Activated CD4-positive, alpha-beta T cell treated with anti-CD3 and anti-CD28 coated beads, Interleukin-2, amount 50 U/mL, for 4 hours (primary cell): Measurements from ENCODE around the gene PCSK2.

Experiments used
- DNase-seq, 2 experiments: peaks; one replicate each; pipeline ENCODE4 v3.0.0-alpha.2; 2020

Gene PCSK2

GRCh38 chr20:17262786-17263185, 35.9 kb downstream of the PCSK2 start:
- DNase-seq, result no peak

DNA sequence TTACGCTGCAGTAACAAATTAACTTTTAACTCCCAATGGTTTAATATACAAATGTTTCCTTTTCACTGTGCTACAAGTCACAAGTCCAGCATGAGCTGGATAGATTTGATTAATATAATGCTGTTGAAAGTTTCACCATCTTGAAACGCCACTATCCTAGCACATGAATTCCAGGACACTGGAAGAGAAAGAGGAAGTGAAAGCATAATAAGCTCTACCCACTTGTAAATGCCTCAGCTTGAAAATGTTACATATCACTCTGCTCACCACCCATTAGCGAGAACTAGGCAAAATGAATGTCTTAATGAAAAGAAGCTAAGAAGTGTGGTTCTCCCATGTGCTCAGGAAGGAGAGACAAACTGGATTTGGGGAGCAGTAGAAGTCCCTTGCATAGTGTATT, 46.9 kb downstream of the PCSK2 start:
- no peak for DNase-seq

DNA sequence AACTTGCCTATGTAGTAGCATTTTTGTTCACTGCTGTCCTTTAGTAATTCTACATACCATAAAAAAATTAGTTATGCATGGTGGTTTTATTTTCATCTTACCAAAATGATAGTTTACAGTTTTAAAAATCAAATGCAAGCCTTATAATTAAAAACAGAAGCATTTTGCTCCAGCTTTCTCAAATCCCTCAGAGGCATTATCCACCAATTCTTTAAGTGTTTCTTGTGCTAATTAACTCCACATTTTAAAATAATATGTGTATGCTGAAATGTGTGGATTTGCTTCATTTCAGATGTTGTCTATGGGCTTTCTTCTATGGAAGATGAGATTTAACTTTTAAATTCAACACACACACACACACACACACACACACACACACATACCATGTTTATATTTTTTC, 49.3 kb downstream of the PCSK2 start:
- no peak for DNase-seq

- DNase-seq, result no peak
Observed at GRCh38 chr20:17281478-17281877, 54.6 kb downstream of the PCSK2 start.

GRCh38 chr20:17282501-17282900, 55.7 kb downstream of the PCSK2 start:
- DNase-seq, result no peak

- DNase-seq, result no peak
Observed at GRCh38 chr20:17287503-17287902, 60.7 kb downstream of the PCSK2 start.

DNA sequence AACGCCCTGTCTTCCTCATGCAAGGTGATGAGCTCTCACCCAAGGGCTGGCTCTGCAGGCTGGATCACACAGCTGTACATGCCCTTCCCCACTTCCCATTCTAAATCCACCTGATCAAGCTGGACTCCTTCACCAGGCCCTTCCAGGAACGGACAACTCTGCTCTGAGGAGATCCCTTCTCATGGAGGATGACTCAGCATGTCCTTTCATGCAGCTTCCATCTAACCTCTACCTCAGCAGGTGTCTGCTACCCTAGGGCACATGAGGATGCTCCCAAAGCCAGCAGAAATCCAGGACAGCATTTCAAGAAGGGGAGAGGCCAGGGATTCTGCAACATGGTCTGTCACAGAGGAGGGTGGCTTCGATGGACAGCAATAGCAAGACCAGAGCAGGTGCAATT, 61.2 kb downstream of the PCSK2 start:
- DNase-seq, result no peak

- DNase-seq, result no peak
Observed at GRCh38 chr20:17295151-17295726, 68.4 kb downstream of the PCSK2 start.

DNA sequence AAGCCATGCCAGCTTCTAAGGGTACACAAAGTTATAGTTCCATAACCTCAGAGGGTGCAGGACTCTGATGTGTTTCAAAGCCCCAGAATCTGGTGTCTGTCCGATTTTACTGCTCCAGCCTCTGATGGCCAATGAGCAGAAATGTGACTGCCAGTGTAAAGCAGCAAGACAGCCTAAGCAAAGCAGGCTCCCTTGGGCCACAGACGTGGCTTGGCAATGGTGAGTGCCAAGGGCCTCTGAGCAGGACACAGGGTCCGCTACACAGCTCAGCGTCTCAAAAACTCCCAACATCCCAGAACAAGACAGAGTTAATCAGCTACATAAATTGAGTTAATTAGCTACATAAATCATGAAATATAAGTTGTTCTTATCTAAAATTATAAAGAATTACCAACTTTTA, 69.2 kb downstream of the PCSK2 start:
- no peak for DNase-seq

DNA sequence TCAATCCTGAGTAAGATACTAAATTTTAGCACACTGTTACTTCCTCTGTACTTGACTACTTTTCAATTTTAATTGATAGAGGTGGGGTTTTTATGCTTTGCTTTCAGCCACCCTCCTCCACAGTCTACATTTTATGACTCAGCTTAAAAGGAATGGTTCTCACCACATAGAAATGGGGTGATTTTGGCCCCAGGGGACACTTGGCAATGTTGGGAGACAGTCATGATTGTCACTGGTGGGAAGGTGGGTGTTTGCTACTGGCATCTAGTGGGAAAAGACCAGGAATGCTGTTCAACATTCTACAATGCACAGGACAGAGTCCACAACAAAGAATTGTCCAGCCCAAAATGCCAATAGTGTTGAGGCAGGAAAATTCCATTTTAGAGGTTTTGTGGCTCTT, 71.3 kb downstream of the PCSK2 start:
- DNase-seq, result no peak

GRCh38 chr20:17298751-17299150, 71.9 kb downstream of the PCSK2 start:
- no peak for DNase-seq

GRCh38 chr20:17300113-17300512, 73.3 kb downstream of the PCSK2 start:
- DNase-seq, result no peak

GRCh38 chr20:17304774-17305173, 77.9 kb downstream of the PCSK2 start:
- no peak for DNase-seq

- no peak for DNase-seq
Observed at GRCh38 chr20:17306427-17306826, 79.6 kb downstream of the PCSK2 start.

DNA sequence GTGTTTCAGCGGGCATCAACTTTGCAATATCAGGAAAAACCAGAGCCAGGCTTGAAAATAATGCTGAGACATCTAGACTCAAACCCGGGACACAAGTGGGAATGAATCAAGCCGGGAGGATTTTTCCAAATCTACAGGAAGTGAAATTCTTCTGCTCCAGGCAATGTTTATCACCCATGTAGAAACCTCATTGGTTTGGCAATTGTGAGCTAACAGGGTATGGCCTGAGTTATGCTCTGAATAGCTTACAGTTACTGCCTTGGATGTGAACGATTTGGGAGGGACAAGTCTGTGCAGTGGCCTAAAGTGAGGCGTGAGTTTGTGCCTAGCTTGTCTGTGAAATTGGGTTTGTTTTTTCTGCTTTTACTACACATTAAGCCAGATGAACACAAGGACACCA, 87.4 kb downstream of the PCSK2 start:
- no peak for DNase-seq

DNA sequence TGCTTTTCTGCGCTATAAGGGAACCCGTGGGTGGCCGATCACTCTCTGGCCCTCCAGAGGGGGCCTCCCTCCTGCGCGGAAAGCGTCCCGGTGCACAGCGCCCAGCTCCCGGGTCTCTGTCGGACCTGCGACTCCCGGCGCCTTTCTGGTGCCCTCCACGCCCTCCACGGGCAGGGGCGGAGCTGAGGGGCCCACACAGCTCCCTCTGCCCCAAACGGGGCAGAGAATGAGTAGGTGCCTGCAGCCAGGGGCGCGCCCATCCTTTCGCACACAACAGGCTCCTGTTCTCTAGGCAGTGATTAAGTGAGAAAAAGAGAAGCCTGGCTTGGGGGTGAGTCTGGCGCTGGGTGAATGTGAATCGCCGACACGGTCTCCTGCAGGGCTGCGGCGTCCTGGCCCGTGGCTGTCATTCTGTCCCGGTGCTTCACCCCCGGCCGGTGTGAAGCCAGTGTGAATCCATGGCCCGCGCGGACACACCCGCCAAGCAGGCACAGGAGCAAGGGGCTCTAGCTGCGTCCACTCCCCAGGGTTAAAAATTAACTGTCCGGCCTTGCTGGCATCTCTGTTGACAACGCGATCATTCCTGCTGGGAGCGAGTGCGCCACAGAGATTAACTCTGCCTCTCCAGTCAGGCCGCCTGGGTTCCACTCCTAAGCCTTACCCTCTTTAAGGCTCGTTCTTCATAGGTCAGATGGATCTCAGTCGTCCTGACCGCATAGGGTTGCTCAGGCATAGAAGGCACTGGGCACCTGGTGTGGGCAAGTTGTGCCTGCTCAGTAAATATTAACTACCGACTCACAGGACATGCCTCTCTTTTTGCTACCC, 88.8 kb downstream of the PCSK2 start:
- no peak for DNase-seq

DNA sequence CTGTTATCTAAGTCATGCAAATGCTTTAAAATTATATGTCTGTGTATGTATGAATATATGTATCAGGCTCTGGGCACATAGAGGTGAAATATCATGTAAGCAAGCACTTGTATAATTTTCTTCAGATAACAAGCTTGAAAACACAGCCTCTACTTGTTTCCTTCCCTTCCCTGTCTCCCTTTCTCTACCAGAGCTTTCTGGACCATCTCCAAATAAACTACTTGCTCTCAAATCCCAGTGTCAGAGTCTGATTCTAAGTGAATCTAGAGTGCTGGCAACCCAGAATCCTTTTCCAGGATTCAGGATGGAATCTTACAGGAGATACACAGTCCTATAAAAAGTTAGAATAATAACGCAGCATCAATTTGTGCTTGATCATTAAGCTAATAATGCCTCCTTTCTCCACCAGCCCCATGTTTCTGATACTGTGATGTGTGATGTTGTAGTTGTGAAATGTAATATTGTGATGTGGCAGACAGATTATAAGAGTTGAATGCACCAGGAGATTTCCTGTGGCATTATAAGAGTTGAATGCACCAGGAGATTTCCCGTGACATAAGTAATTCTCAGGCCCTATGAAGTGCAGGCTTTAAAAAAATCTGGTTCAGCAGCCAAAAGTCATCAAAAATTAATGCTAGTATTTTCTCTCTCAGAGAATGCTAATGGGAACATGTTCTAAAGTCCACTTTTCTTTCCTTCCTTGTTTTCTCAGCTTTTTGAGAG, 89.6 kb downstream of the PCSK2 start:
- no peak for DNase-seq

GRCh38 chr20:17317341-17317740, 90.5 kb downstream of the PCSK2 start:
- DNase-seq, result no peak

DNA sequence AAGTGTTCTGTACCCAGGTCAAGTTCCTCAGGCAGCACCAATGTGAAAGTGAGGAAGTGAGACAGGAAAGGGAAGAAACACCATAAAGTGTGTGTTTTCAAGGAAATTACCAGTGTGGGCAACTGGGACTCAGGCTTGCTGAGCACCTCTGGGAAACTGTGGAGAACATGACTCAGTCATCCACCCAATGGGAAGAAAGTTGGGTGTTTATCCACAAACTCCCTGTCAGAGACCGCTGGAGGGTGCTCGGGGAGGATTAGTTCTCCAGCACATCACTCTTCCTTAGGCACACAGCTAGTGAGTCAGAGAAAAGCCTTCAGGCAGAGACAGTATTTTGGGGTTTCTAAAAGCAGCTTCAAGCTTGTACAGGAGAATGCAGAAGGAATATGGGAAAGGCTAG, 93.6 kb downstream of the PCSK2 start:
- DNase-seq, result no peak

GRCh38 chr20:17326096-17326495, 99.3 kb downstream of the PCSK2 start:
- DNase-seq, result no peak

GRCh38 chr20:17327185-17328148, 100.6 kb downstream of the PCSK2 start:
- no peak for DNase-seq

- DNase-seq, result no peak
Observed at GRCh38 chr20:17334932-17335331, 108.1 kb downstream of the PCSK2 start.

DNA sequence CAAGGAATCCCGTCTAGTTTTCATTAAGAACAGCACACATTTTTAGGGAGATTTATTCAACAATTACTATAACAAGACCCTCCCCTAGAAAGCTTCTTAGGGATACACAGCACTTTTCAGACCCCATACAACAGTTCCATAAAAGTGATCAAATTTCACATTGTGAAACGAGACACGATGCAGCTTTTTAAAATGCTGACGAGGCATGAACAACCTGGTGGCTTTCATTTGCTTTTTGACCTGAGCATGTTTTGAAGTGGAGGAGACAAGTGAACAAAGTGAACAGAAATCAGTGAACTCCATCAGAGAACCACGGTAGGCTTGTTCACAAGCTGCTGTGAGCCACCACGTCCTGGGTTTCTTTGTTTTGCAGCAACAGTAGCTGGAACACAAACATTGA, 112.2 kb downstream of the PCSK2 start:
- DNase-seq, result no peak
